Liver (tissue), 9 donors: ENCODE data around the gene IGF2R. TPM values are rescaled to one million over a fixed set of nuclear protein-coding genes. Genes with fewer than 3 reads are reported as not detected.

Experiments
- DNase-seq: peaks from one replicate; pipeline ENCODE4 v3.0.0-alpha.2; 2017; ENCODE audit warnings: low spot score
- H3K27ac ChIP-seq, 2 donors: one replicate each; pipeline ENCODE4 v1.7.0; 2013; ENCODE audit warnings: inconsistent platforms in 2 of 2, low read length in 2 of 2, control low read depth in 1 of 2, low read depth in 1 of 2, mild to moderate bottlenecking in 1 of 2
- H3K27me3 ChIP-seq, 4 donors: one replicate each; pipeline versions ENCODE4 v1.6.1 to v1.7.0; 2013; ENCODE audit warnings: low read length in 3 of 4, inconsistent platforms in 1 of 4, mild to moderate bottlenecking in 1 of 4, moderate library complexity in 1 of 4; ENCODE audit not compliant: control insufficient read depth in 4 of 4, insufficient read depth in 4 of 4
- H3K36me3 ChIP-seq, 4 donors: one replicate each; pipeline versions ENCODE4 v1.6.1 to v1.7.0; 2013; ENCODE audit warnings: low read length in 3 of 4, mild to moderate bottlenecking in 3 of 4, low read depth in 1 of 4, moderate library complexity in 1 of 4; ENCODE audit not compliant: control insufficient read depth in 4 of 4, insufficient read depth in 3 of 4
- H3K4me1 ChIP-seq, 4 donors: one replicate each; pipeline versions ENCODE4 v1.6.1 to v1.7.0; 2013; ENCODE audit warnings: low read length in 3 of 4, mild to moderate bottlenecking in 3 of 4, moderate library complexity in 1 of 4; ENCODE audit not compliant: control insufficient read depth in 4 of 4, insufficient read depth in 4 of 4
- H3K4me3 ChIP-seq, 3 donors: one replicate each; pipeline versions ENCODE4 v1.6.1 to v1.7.0; 2013; ENCODE audit warnings: low read length in 3 of 3, control low read depth in 1 of 3, low read depth in 1 of 3, mild to moderate bottlenecking in 1 of 3
- H3K9ac ChIP-seq, 2 donors: one replicate each; pipeline ENCODE4 v1.7.0; 2013; ENCODE audit warnings: low read length in 2 of 2, mild to moderate bottlenecking in 2 of 2, moderate library complexity in 2 of 2, control low read depth in 1 of 2, low read depth in 1 of 2
- H3K9me3 ChIP-seq, 4 donors: one replicate each; pipeline versions ENCODE4 v1.6.1 to v1.7.0; 2013; ENCODE audit warnings: low read length in 3 of 4; ENCODE audit not compliant: control insufficient read depth in 4 of 4
- EGR1 ChIP-seq, 2 donors: IDR thresholded peaks; 2 replicates each; pipeline ENCODE4 v1.6.1; 2016 to 2018; ENCODE audit warnings: antibody characterized with exemption in 2 of 2, low read depth in 2 of 2
- FOXA1 ChIP-seq: IDR thresholded peaks from 2 replicates; pipeline ENCODE4 v1.6.1; 2016; ENCODE audit warnings: antibody characterized with exemption
- FOXA2 ChIP-seq: IDR thresholded peaks from 2 replicates; pipeline ENCODE4 v1.6.1; 2016; ENCODE audit warnings: antibody characterized with exemption
- GABPA ChIP-seq, 2 donors: IDR thresholded peaks in 1 of 2; conservative IDR thresholded peaks in 1 of 2; 2 replicates each; pipeline ENCODE4 v1.6.1; 2016; ENCODE audit warnings: antibody characterized with exemption in 2 of 2, mild to moderate bottlenecking in 1 of 2, moderate library complexity in 1 of 2
- HNF4A ChIP-seq, 2 donors: conservative IDR thresholded peaks; 2 replicates each; pipeline ENCODE4 v1.6.1; 2016; ENCODE audit warnings: antibody characterized with exemption in 2 of 2, mild to moderate bottlenecking in 2 of 2
- HNF4G ChIP-seq: IDR thresholded peaks from 2 replicates; pipeline ENCODE4 v1.6.1; 2016; ENCODE audit warnings: antibody characterized with exemption
- JUND ChIP-seq, 2 donors: IDR thresholded peaks; 2 replicates each; pipeline ENCODE4 v1.6.1; 2016; ENCODE audit warnings: antibody characterized with exemption in 2 of 2
- NR2F2 ChIP-seq: IDR thresholded peaks from 2 replicates; pipeline ENCODE4 v1.6.1; 2016; ENCODE audit warnings: antibody characterized with exemption
- RAD21 ChIP-seq, 2 donors: IDR thresholded peaks; 2 replicates each; pipeline ENCODE4 v1.6.1; 2016; ENCODE audit warnings: antibody characterized with exemption in 2 of 2, mild to moderate bottlenecking in 2 of 2
- RXRA ChIP-seq, 2 donors: IDR thresholded peaks; 2 replicates each; pipeline ENCODE4 v1.6.1; 2017 to 2018; ENCODE audit warnings: antibody characterized with exemption in 2 of 2, mild to moderate bottlenecking in 1 of 2
- SP1 ChIP-seq: IDR thresholded peaks from 2 replicates; pipeline ENCODE4 v1.6.1; 2018; ENCODE audit warnings: antibody characterized with exemption, mild to moderate bottlenecking
- TAF1 ChIP-seq: conservative IDR thresholded peaks from 2 replicates; pipeline ENCODE4 v1.6.1; 2016; ENCODE audit warnings: antibody characterized with exemption, mild to moderate bottlenecking
- YY1 ChIP-seq: IDR thresholded peaks from 2 replicates; pipeline ENCODE4 v1.6.1; 2016; ENCODE audit warnings: antibody characterized with exemption, mild to moderate bottlenecking
- WGBS: extraction: QIAGEN DNeasy Blood & Tissue Kit; methylation state at CpG from one replicate; pipeline ENCODE4 v1.1.7; 2013; 5-methylcytosine and 5-hydroxymethylcytosine counted together
- polyA plus RNA-seq, 2 donors: library from polyadenylated mRNA; stranded (reverse) in 1 of 2; unstranded in 1 of 2; fragments of 200-250 nt in 1 of 2; fragments of >200 nt in 1 of 2; fragmentation: Nextera tagmentation in 1 of 2; extraction: Ambion mirVana in 1 of 2; gene quantifications; one replicate each; pipeline versions ENCODE4 v1.2.1 to v1.2.3, GENCODE V29; 2013 to 2015
- total RNA-seq, 2 donors: library from RNA; depleted of rRNA; stranded (reverse); fragments of >200 nt; gene quantifications; one replicate each; pipeline ENCODE4 v1.2.3, GENCODE V29; 2014
- TF ChIP-seq, protein P1 (sequence below): IDR thresholded peaks from 2 replicates; pipeline ENCODE4 v1.6.1; 2016; ENCODE audit warnings: antibody characterized with exemption, mild to moderate bottlenecking
- TF ChIP-seq, protein P2 (sequence below): IDR thresholded peaks from 2 replicates; pipeline ENCODE4 v1.6.1; 2016; ENCODE audit warnings: antibody characterized with exemption
- TF ChIP-seq, protein P3 (sequence below): IDR thresholded peaks from 2 replicates; pipeline ENCODE4 v1.6.1; 2016; ENCODE audit warnings: antibody characterized with exemption
- TF ChIP-seq, protein P4 (sequence below): IDR thresholded peaks from 2 replicates; pipeline ENCODE4 v1.6.1; 2016; ENCODE audit warnings: antibody characterized with exemption
- TF ChIP-seq, protein P5 (sequence below): fragments of 150-350 bp; IDR thresholded peaks from 2 replicates; pipeline ENCODE4 v1.5.1; 2017; ENCODE audit warnings: improper control_type of control experiment, low read depth, low read length; ENCODE audit not compliant: missing input control
- donor health status: healthy.
- donor health status: healthy.
- donor health status: healthy.
- donor health status: healthy.
- donor health status: healthy.

The IGF2R gene
- total and polyA plus RNA-seq, 4 donors: 16.6 to 84.9 (median 45.7) TPM

DNA sequence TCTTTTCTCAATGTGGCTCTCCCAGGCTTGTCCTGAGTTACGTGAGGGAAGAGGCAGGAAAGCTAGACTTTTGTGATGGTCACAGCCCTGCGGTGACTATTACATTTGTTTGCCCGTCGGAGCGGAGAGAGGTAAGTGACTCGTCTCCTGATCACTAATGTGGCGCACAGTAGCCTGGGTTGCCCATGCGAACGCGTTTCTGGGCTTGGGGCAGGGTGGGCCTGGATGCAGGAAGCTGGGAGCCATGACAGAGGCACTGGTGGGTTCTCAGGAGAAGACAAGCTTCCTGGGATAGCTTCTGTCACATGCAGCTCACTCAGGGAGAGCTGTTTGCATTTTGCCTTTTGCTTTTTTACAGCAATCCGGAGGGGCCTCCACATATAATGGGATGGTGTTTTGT lies 60.6 kb downstream of the IGF2R start:
- 98% methylated on average over 11 of the region's 11 CpGs for WGBS

More for the DNA sequence above, 60.6 kb downstream of the IGF2R start:
- no peaks in the 10 kb centered on the region for H3K27me3 ChIP-seq
- no peak overlapping the region for H3K4me3 ChIP-seq
- peaks cover 0 to 13% (median 8%) of the 10 kb centered on the region in 4 donors for H3K4me1 ChIP-seq
- no peak for DNase-seq
- no peak for TF ChIP-seq SP1
- TF ChIP-seq, protein P1, sequence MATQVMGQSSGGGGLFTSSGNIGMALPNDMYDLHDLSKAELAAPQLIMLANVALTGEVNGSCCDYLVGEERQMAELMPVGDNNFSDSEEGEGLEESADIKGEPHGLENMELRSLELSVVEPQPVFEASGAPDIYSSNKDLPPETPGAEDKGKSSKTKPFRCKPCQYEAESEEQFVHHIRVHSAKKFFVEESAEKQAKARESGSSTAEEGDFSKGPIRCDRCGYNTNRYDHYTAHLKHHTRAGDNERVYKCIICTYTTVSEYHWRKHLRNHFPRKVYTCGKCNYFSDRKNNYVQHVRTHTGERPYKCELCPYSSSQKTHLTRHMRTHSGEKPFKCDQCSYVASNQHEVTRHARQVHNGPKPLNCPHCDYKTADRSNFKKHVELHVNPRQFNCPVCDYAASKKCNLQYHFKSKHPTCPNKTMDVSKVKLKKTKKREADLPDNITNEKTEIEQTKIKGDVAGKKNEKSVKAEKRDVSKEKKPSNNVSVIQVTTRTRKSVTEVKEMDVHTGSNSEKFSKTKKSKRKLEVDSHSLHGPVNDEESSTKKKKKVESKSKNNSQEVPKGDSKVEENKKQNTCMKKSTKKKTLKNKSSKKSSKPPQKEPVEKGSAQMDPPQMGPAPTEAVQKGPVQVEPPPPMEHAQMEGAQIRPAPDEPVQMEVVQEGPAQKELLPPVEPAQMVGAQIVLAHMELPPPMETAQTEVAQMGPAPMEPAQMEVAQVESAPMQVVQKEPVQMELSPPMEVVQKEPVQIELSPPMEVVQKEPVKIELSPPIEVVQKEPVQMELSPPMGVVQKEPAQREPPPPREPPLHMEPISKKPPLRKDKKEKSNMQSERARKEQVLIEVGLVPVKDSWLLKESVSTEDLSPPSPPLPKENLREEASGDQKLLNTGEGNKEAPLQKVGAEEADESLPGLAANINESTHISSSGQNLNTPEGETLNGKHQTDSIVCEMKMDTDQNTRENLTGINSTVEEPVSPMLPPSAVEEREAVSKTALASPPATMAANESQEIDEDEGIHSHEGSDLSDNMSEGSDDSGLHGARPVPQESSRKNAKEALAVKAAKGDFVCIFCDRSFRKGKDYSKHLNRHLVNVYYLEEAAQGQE: no peak
- no peak for TF ChIP-seq FOXA1
- no peak for TF ChIP-seq TAF1
- no peak for TF ChIP-seq YY1
- TF ChIP-seq GABPA (IDR thresholded peaks at IDR 0.05 in 1 of 2, conservative IDR thresholded peaks at IDR 0.05 in 1 of 2): no peak
- TF ChIP-seq HNF4G: no peak
- TF ChIP-seq, protein P2, sequence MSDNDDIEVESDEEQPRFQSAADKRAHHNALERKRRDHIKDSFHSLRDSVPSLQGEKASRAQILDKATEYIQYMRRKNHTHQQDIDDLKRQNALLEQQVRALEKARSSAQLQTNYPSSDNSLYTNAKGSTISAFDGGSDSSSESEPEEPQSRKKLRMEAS: no peak
- no peak for TF ChIP-seq RXRA (IDR thresholded peaks at IDR 0.05)
- TF ChIP-seq, protein P3, sequence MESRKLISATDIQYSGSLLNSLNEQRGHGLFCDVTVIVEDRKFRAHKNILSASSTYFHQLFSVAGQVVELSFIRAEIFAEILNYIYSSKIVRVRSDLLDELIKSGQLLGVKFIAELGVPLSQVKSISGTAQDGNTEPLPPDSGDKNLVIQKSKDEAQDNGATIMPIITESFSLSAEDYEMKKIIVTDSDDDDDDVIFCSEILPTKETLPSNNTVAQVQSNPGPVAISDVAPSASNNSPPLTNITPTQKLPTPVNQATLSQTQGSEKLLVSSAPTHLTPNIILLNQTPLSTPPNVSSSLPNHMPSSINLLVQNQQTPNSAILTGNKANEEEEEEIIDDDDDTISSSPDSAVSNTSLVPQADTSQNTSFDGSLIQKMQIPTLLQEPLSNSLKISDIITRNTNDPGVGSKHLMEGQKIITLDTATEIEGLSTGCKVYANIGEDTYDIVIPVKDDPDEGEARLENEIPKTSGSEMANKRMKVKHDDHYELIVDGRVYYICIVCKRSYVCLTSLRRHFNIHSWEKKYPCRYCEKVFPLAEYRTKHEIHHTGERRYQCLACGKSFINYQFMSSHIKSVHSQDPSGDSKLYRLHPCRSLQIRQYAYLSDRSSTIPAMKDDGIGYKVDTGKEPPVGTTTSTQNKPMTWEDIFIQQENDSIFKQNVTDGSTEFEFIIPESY: no peak
- TF ChIP-seq EGR1 (IDR thresholded peaks at IDR 0.05; ENCODE audit: low read depth in 2 of 2): no peak
- TF ChIP-seq JUND (IDR thresholded peaks at IDR 0.05): no peak
- TF ChIP-seq RAD21 (IDR thresholded peaks at IDR 0.05): no peak
- TF ChIP-seq NR2F2: no peak
- TF ChIP-seq, protein P4, sequence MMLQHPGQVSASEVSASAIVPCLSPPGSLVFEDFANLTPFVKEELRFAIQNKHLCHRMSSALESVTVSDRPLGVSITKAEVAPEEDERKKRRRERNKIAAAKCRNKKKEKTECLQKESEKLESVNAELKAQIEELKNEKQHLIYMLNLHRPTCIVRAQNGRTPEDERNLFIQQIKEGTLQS: no peak
- TF ChIP-seq, protein P5, sequence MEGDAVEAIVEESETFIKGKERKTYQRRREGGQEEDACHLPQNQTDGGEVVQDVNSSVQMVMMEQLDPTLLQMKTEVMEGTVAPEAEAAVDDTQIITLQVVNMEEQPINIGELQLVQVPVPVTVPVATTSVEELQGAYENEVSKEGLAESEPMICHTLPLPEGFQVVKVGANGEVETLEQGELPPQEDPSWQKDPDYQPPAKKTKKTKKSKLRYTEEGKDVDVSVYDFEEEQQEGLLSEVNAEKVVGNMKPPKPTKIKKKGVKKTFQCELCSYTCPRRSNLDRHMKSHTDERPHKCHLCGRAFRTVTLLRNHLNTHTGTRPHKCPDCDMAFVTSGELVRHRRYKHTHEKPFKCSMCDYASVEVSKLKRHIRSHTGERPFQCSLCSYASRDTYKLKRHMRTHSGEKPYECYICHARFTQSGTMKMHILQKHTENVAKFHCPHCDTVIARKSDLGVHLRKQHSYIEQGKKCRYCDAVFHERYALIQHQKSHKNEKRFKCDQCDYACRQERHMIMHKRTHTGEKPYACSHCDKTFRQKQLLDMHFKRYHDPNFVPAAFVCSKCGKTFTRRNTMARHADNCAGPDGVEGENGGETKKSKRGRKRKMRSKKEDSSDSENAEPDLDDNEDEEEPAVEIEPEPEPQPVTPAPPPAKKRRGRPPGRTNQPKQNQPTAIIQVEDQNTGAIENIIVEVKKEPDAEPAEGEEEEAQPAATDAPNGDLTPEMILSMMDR: no peak
- no peak for TF ChIP-seq HNF4A (conservative IDR thresholded peaks at IDR 0.05)
- TF ChIP-seq FOXA2: no peak
- no peaks in the 10 kb centered on the region for H3K9me3 ChIP-seq
- H3K27ac ChIP-seq: peak overlapping the region; percentile 54 to 75
- H3K9ac ChIP-seq: no peak overlapping the region
- peaks cover 3 to 53% (median 32%) of the 10 kb centered on the region in 4 donors for H3K36me3 ChIP-seq
